H1 (cell line): ENCODE measurements around the gene IRF3. TPM values are rescaled to one million over a fixed set of nuclear protein-coding genes. Genes with fewer than 3 reads are reported as not detected.

Source experiments
- CTCF ChIA-PET: fragments of 300-600 bp; sonication (Branson Sonifier 250); formaldehyde crosslinking; loops from one replicate; lab custom pipeline; 2021; ENCODE audit not compliant: partially characterized antibody; lab: Charles Lee
- POLR2A ChIA-PET: fragments of 300-600 bp; sonication (Branson Sonifier 250); formaldehyde crosslinking; loops from one replicate; lab custom pipeline; 2021; ENCODE audit warnings: inconsistent platforms; ENCODE audit not compliant: partially characterized antibody; lab: Charles Lee
- DNase-seq, 2 experiments: peaks; one replicate each; pipeline versions ENCODE4 v3.0.0 to v3.0.0-alpha.2; 2010 to 2022; ENCODE audit warnings: low spot score in 2 of 2, low read depth in 1 of 2, mixed read lengths in 1 of 2
- FAIRE-seq: peaks from 2 replicates; lab custom pipeline; 2011; peaks lifted over from hg19 to GRCh38; lab: Jason Lieb, UNC
- H2AFZ ChIP-seq: 2 replicates; pipeline ENCODE4 v1.8.1; 2012; ENCODE audit warnings: low read length, inconsistent platforms
- H2AK5ac ChIP-seq: 2 replicates; pipeline ENCODE4 v1.6.1; 2013; ENCODE audit warnings: low read depth, low read length
- H2BK120ac ChIP-seq: replicated peaks from 2 replicates; pipeline ENCODE3; 2013; ENCODE audit warnings: low read depth, low read length, inconsistent platforms
- H2BK12ac ChIP-seq: 2 replicates; pipeline ENCODE4 v1.6.1; 2013; ENCODE audit warnings: low read depth, low read length
- H2BK15ac ChIP-seq: 2 replicates; pipeline ENCODE4 v1.6.1; 2013; ENCODE audit warnings: low read length
- H2BK20ac ChIP-seq: 2 replicates; pipeline ENCODE4 v1.6.1; 2013; ENCODE audit warnings: low read length
- H2BK5ac ChIP-seq: 2 replicates; pipeline ENCODE4 v1.6.1; 2013; ENCODE audit warnings: low read depth, low read length
- H3K14ac ChIP-seq: 2 replicates; pipeline ENCODE4 v1.6.1; 2013; ENCODE audit warnings: inconsistent platforms; ENCODE audit not compliant: insufficient read length
- H3K18ac ChIP-seq: 2 replicates; pipeline ENCODE4 v1.6.1; 2013; ENCODE audit warnings: low read length; ENCODE audit errors: extremely low read depth
- H3K23ac ChIP-seq: 2 replicates; pipeline ENCODE4 v1.6.1; 2013; ENCODE audit warnings: inconsistent platforms; ENCODE audit not compliant: insufficient read length
- H3K23me2 ChIP-seq: 2 replicates; pipeline ENCODE4 v1.6.1; 2013; ENCODE audit warnings: low read depth, low read length
- H3K27ac ChIP-seq: 2 replicates; pipeline ENCODE4 v1.6.1; 2011; ENCODE audit warnings: low read depth, low read length, inconsistent platforms
- H3K27me3 ChIP-seq, 4 experiments: replicated peaks in 1 of 4; 1 replicate in 1 of 4; 2 replicates in 3 of 4; pipeline versions ENCODE4 v1.6.1 to v1.8.1; 2011 to 2013; ENCODE audit warnings: low read length in 3 of 4, mild to moderate bottlenecking in 3 of 4, inconsistent platforms in 2 of 4, mixed read lengths in 2 of 4, moderate library complexity in 1 of 4; ENCODE audit not compliant: control insufficient read depth in 3 of 4, insufficient read depth in 3 of 4; ENCODE audit errors: extremely low read depth in 1 of 4
- H3K36me3 ChIP-seq, 4 experiments: 2 replicates each; pipeline versions ENCODE4 v1.6.1 to v1.8.1; 2011 to 2013; ENCODE audit warnings: mild to moderate bottlenecking in 4 of 4, low read length in 3 of 4, moderate library complexity in 2 of 4, control low read depth in 1 of 4, inconsistent platforms in 1 of 4; ENCODE audit not compliant: insufficient read depth in 4 of 4, control insufficient read depth in 2 of 4
- H3K4ac ChIP-seq: replicated peaks from 2 replicates; pipeline ENCODE3; 2013; ENCODE audit warnings: low read length, low read depth, mixed read lengths, inconsistent platforms; ENCODE audit not compliant: insufficient read length
- H3K4me1 ChIP-seq, 4 experiments: replicated peaks in 1 of 4; 1 replicate in 1 of 4; 2 replicates in 3 of 4; pipeline versions ENCODE4 v1.6.1 to v1.8.1; 2011 to 2013; ENCODE audit warnings: low read length in 3 of 4, inconsistent platforms in 2 of 4, mixed read lengths in 1 of 4; ENCODE audit not compliant: insufficient read depth in 4 of 4, control insufficient read depth in 3 of 4
- H3K4me2 ChIP-seq, 2 experiments: 2 replicates each; pipeline versions ENCODE4 v1.6.1 to v1.8.1; 2011 to 2013; ENCODE audit warnings: low read depth in 2 of 2, low read length in 2 of 2, control low read depth in 1 of 2, inconsistent platforms in 1 of 2, mild to moderate bottlenecking in 1 of 2; ENCODE audit not compliant: insufficient read depth in 1 of 2
- H3K4me3 ChIP-seq, 4 experiments: fragments of 200-600, 300-600 bp in 1 of 4; sonication (generic), shearing (Covaris generic), sonication (Bioruptor Twin) in 1 of 4; 2 replicates each; pipeline versions ENCODE4 v1.5.1 to v1.8.1; 2011 to 2016; ENCODE audit warnings: low read length in 4 of 4, low read depth in 3 of 4, control low read depth in 2 of 4, inconsistent platforms in 2 of 4, mild to moderate bottlenecking in 2 of 4, mixed read lengths in 1 of 4, moderate library complexity in 1 of 4; ENCODE audit not compliant: insufficient read depth in 2 of 4; ENCODE audit errors: extremely low read depth in 1 of 4
- H3K56ac ChIP-seq: replicated peaks from 2 replicates; pipeline ENCODE3; 2013; ENCODE audit warnings: low read depth, mild to moderate bottlenecking, mixed read lengths, low read length, inconsistent platforms; ENCODE audit not compliant: insufficient read length
- H3K79me1 ChIP-seq: 2 replicates; pipeline ENCODE4 v1.6.1; 2013; ENCODE audit warnings: low read depth, low read length, control low read depth
- H3K79me2 ChIP-seq, 2 experiments: 2 replicates each; pipeline versions ENCODE4 v1.6.1 to v1.8.1; 2012 to 2013; ENCODE audit warnings: low read length in 2 of 2, mild to moderate bottlenecking in 2 of 2, inconsistent platforms in 1 of 2; ENCODE audit not compliant: insufficient read depth in 2 of 2, control insufficient read depth in 1 of 2
- H3K9ac ChIP-seq, 4 experiments: replicated peaks in 1 of 4; 1 replicate in 1 of 4; 2 replicates in 3 of 4; pipeline versions ENCODE4 v1.6.1 to v1.8.1; 2011 to 2013; ENCODE audit warnings: low read depth in 3 of 4, low read length in 3 of 4, control low read depth in 2 of 4, mild to moderate bottlenecking in 2 of 4, moderate library complexity in 2 of 4, inconsistent platforms in 1 of 4; ENCODE audit errors: extremely low read depth in 1 of 4
- H3K9me3 ChIP-seq, 2 experiments: 2 replicates each; pipeline versions ENCODE4 v1.6.1 to v1.8.1; 2012 to 2013; ENCODE audit warnings: mild to moderate bottlenecking in 2 of 2, moderate library complexity in 2 of 2, control low read depth in 1 of 2, inconsistent platforms in 1 of 2, low read depth in 1 of 2, low read length in 1 of 2, mixed read lengths in 1 of 2; ENCODE audit not compliant: insufficient read depth in 2 of 2
- H4K20me1 ChIP-seq, 2 experiments: replicated peaks in 1 of 2; 2 replicates each; pipeline versions ENCODE3 to v1.8.1; 2011 to 2013; ENCODE audit warnings: inconsistent platforms in 2 of 2, low read length in 2 of 2, mild to moderate bottlenecking in 1 of 2; ENCODE audit not compliant: insufficient read depth in 2 of 2, control insufficient read depth in 1 of 2
- H4K5ac ChIP-seq: 2 replicates; pipeline ENCODE4 v1.6.1; 2013; ENCODE audit warnings: low read length, low read depth, mixed read lengths, inconsistent platforms; ENCODE audit not compliant: insufficient read length
- H4K8ac ChIP-seq: 2 replicates; pipeline ENCODE4 v1.8.0; 2013; ENCODE audit warnings: mild to moderate bottlenecking, moderate library complexity, low read length, inconsistent platforms; ENCODE audit not compliant: insufficient read depth; ENCODE audit errors: extremely low read depth
- H4K91ac ChIP-seq: replicated peaks from 2 replicates; pipeline ENCODE3; 2013; ENCODE audit warnings: low read length, mixed read lengths, inconsistent platforms; ENCODE audit not compliant: insufficient read length
- JUN ChIP-seq: IDR thresholded peaks from 2 replicates; pipeline ENCODE4 v1.6.1; 2011; ENCODE audit warnings: low read depth, mild to moderate bottlenecking, improper control_type of control experiment, low read length
- POLR2A ChIP-seq, 2 experiments: IDR thresholded peaks; 1 replicate in 1 of 2; 2 replicates in 1 of 2; pipeline ENCODE4 v1.6.1; 2011; ENCODE audit warnings: low read depth in 2 of 2, low read length in 2 of 2, mild to moderate bottlenecking in 2 of 2; ENCODE audit errors: control extremely low read depth in 1 of 2
- SRF ChIP-seq: IDR thresholded peaks from 2 replicates; pipeline ENCODE4 v1.6.1; 2011; ENCODE audit warnings: mild to moderate bottlenecking, low read depth, low read length, moderate library complexity
- ZNF274 ChIP-seq: IDR thresholded peaks from 2 replicates; pipeline ENCODE4 v1.7.0; 2012; ENCODE audit warnings: low read length, borderline replicate concordance; ENCODE audit errors: extremely low read depth
- WGBS, 2 experiments: shearing (Covaris generic) in 1 of 2; methylation state at CpG; one replicate each; pipeline versions ENCODE4 v1.1.6 to v1.1.7; 2013 to 2015; ENCODE audit warnings: low lambda C conversion rate in 2 of 2, mixed read lengths in 2 of 2, inconsistent platforms in 1 of 2, low coverage in 1 of 2, missing lambda C conversion rate in 1 of 2; ENCODE audit not compliant: insufficient replicate concordance in 2 of 2, insufficient coverage in 1 of 2, insufficient read length in 1 of 2; ENCODE audit errors: extremely low coverage in 1 of 2, missing lambda C conversion rate in 1 of 2; 5-methylcytosine and 5-hydroxymethylcytosine counted together
- polyA plus RNA-seq, 7 experiments: library from polyadenylated mRNA; depleted of rRNA in 3 of 7; stranded (reverse) in 5 of 7; unstranded in 2 of 7; fragments of >200 nt in 5 of 7; fragments of 200-250 nt in 2 of 7; gene quantifications; 1 replicate in 5 of 7; 2 replicates in 1 of 7; 4 replicates in 1 of 7; pipeline versions ENCODE4 v1.2.1 to v1.2.3, GENCODE V29; 2011 to 2013; ENCODE audit warnings: missing spikeins in 2 of 7, mixed read lengths in 2 of 7
- total RNA-seq: library from RNA; stranded (reverse); fragmentation: NEBNext Ultra II Directional; extraction: Animal tissue kit (Norgen Biotek cat#: 25700); gene quantifications from 2 replicates; pipeline ENCODE4 v1.2.1, GENCODE V29; 2021

The IRF3 gene
- total and polyA plus RNA-seq, 2 of the 8 experiments (the other 6 are each of a cell fraction or from before 2014, with no cell fraction given): 103 to 114 TPM

DNA sequence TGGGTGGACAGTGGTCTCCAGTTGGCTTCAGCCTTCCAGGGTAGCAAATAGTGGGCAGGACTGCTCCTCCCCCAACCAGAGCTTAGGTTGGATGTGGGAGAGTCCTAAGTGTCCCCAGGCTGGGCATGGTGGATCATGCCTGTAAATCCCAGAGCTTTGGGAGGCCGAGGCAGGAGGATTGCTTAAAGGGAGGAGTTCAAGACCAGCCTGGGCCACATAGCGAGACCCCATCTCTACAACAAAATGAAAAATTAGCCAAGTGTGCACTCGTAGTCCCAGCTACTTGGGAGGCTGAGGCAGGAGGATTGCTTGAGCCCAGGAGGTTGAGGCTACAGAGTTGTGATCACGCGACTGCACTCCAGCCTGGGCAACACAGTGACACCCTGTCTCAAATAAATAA lies 33.1 kb downstream of the IRF3 start:
- 90% methylated on average over 5 of the region's 5 CpGs; no CpG with 5 or more reads in 1 of the 2 experiments for WGBS, 2 experiments
- TF ChIP-seq JUN: no peak
- no peak for TF ChIP-seq ZNF274
- TF ChIP-seq SRF: no peak
- no peak for TF ChIP-seq POLR2A (IDR thresholded peaks at IDR 0.05; ENCODE audit: control extremely low read depth in 1 of 2, low read depth in 2 of 2, low read length in 2 of 2)

More for the DNA sequence above, 33.1 kb downstream of the IRF3 start:
- Histone ChIP-seq H3K9me3 (no peaks in the 10 kb centered on the region), H2BK20ac (no peak overlapping the region), H3K4ac (no peak overlapping the region), H3K27ac (no peak overlapping the region), H4K8ac (no peak overlapping the region), H2BK15ac (no peak overlapping the region), H3K4me3 (no peak overlapping the region), H3K79me2 (no peaks in the 10 kb centered on the region), H4K5ac (no peak overlapping the region), H3K27me3 (no peaks in the 10 kb centered on the region), H2BK120ac (no peak overlapping the region), H3K23ac (no peak overlapping the region), H4K91ac (no peak overlapping the region), H3K14ac (no peak overlapping the region), H3K36me3 (peaks cover 0 to 4% (median 0%) of the 10 kb centered on the region in 4 experiments; a peak in 1 of 8 replicates), H4K20me1 (peaks cover 0 to 4% of the 10 kb centered on the region in 2 experiments), H3K18ac (no peak overlapping the region), H3K9ac (no peak overlapping the region), H3K23me2 (no peaks in the 10 kb centered on the region), H2BK5ac (no peak overlapping the region), H2AK5ac (no peak overlapping the region), H3K56ac (no peak overlapping the region), H3K4me2 (no peak overlapping the region), H3K79me1 (no peaks in the 10 kb centered on the region), H2BK12ac (no peak overlapping the region), H2AFZ (no peak overlapping the region), H3K4me1 (peaks cover 0 to 18% (median 3%) of the 10 kb centered on the region in 4 experiments; a peak in 4 of 7 replicates)
- POLR2A ChIA-PET: interaction anchor here (0.8 to 50.7 kb wide), 8 partner anchors 9 to 136 kb away, joined by 3 to 840 read pairs (median 4); partner anchors contain the start of genes PRMT1, PRR12 and RPS11
- DNase-seq: no peak
- no peak for FAIRE-seq
- CTCF ChIA-PET: interaction anchor here (0.8 to 1.7 kb wide), 3 partner anchors 15 to 40 kb away, joined by 3 to 5 read pairs (median 3); no protein-coding TSS in a partner anchor
